ENCODE data around the gene SLC35F3. TPM values are rescaled to one million over a fixed set of nuclear protein-coding genes. Genes with fewer than 3 reads are reported as not detected.

The SLC35F3 gene
- total RNA-seq, 1 experiment from 2014 or later: 3.3 TPM

- H3K4me3 Mint-ChIP-seq (ENCODE audit: unreplicated experiment): no peak overlapping the region
- H3K9me3 Mint-ChIP-seq (ENCODE audit: unreplicated experiment): peaks cover 46% of the 10 kb centered on the region
- no TSS peak for BruUV-seq (replicated peaks)
- peaks cover 8% of the 10 kb centered on the region for H3K4me1 Mint-ChIP-seq (ENCODE audit: insufficient read depth, unreplicated experiment)
- intact Hi-C loops (cut with micrococcal nuclease): no loop called here
- POLR2A ChIA-PET: interaction anchor here (0.7 to 1.6 kb wide), 4 partner anchors 8 to 25 kb away, joined by 3 to 10 read pairs (median 5); no protein-coding TSS in a partner anchor
- no peak for DNase-seq (ENCODE audit: unreplicated experiment)
- no peaks in the 10 kb centered on the region for H3K36me3 Mint-ChIP-seq (ENCODE audit: insufficient read depth, unreplicated experiment)
- H3K27ac Mint-ChIP-seq (ENCODE audit: low read depth, unreplicated experiment): no peak overlapping the region
- TF ChIP-seq CTCF (IDR thresholded peaks at IDR 0.05; ENCODE audit: unreplicated experiment): no peak
- CTCF ChIA-PET: interaction anchor here (0.6 to 6.2 kb wide), 7 partner anchors 10 to 1573 kb away, joined by 3 to 56 read pairs (median 3); no protein-coding TSS in a partner anchor
- no peaks in the 10 kb centered on the region for H3K27me3 Mint-ChIP-seq (ENCODE audit: insufficient read depth, unreplicated experiment)
These were observed 431.9 kb downstream of the SLC35F3 start for GRCh38 chr1:234336359-234336758.

- peaks cover 43% of the 10 kb centered on the region for H3K9me3 Mint-ChIP-seq (ENCODE audit: unreplicated experiment)
- no peaks in the 10 kb centered on the region for H3K36me3 Mint-ChIP-seq (ENCODE audit: insufficient read depth, unreplicated experiment)
- ChIA-PET CTCF (interaction anchor here (0.6 to 6.2 kb wide), 4 partner anchors 11 to 998 kb away, joined by 3 to 56 read pairs (median 4); no protein-coding TSS in a partner anchor), POLR2A (interaction anchor here (1.1 to 1.4 kb wide), 3 partner anchors 9 to 50 kb away, joined by 4 to 10 read pairs (median 6); no protein-coding TSS in a partner anchor)
- H3K4me1 Mint-ChIP-seq (ENCODE audit: insufficient read depth, unreplicated experiment): no peaks in the 10 kb centered on the region
- intact Hi-C loops (cut with micrococcal nuclease): no loop called here
- BruUV-seq (replicated peaks): no TSS peak
- H3K4me3 Mint-ChIP-seq (ENCODE audit: unreplicated experiment): no peak overlapping the region
- no peak overlapping the region for H3K27ac Mint-ChIP-seq (ENCODE audit: low read depth, unreplicated experiment)
- TF ChIP-seq CTCF (IDR thresholded peaks at IDR 0.05; ENCODE audit: unreplicated experiment): no peak
- no peaks in the 10 kb centered on the region for H3K27me3 Mint-ChIP-seq (ENCODE audit: insufficient read depth, unreplicated experiment)
- no peak for DNase-seq (ENCODE audit: unreplicated experiment)
These were observed 432.8 kb downstream of the SLC35F3 start for GRCh38 chr1:234337233-234337632.

GRCh38 chr1:234340528-234340927, 436.1 kb downstream of the SLC35F3 start:
- no peak overlapping the region for H3K4me3 Mint-ChIP-seq (ENCODE audit: unreplicated experiment)
- H3K36me3 Mint-ChIP-seq (ENCODE audit: insufficient read depth, unreplicated experiment): no peaks in the 10 kb centered on the region
- H3K27me3 Mint-ChIP-seq (ENCODE audit: insufficient read depth, unreplicated experiment): no peaks in the 10 kb centered on the region
- TF ChIP-seq CTCF (IDR thresholded peaks at IDR 0.05; ENCODE audit: unreplicated experiment): no peak
- peaks cover 37% of the 10 kb centered on the region for H3K9me3 Mint-ChIP-seq (ENCODE audit: unreplicated experiment)
- CTCF ChIA-PET: interaction anchor here (6.2 kb wide), 1 partner anchor 14 kb away, joined by 56 read pairs; no protein-coding TSS in a partner anchor
- H3K4me1 Mint-ChIP-seq (ENCODE audit: insufficient read depth, unreplicated experiment): no peaks in the 10 kb centered on the region
- intact Hi-C loops (cut with micrococcal nuclease): no loop called here
- no TSS peak for BruUV-seq (replicated peaks)
- no peak overlapping the region for H3K27ac Mint-ChIP-seq (ENCODE audit: low read depth, unreplicated experiment)
- DNase-seq (ENCODE audit: unreplicated experiment): no peak
- POLR2A ChIA-PET: no interaction called here

GRCh38 chr1:234342774-234343173, 438.3 kb downstream of the SLC35F3 start:
- BruUV-seq (replicated peaks): no TSS peak
- intact Hi-C loops (cut with micrococcal nuclease): no loop called here
- Mint-ChIP-seq H3K36me3 (ENCODE audit: insufficient read depth, unreplicated experiment) (no peaks in the 10 kb centered on the region), H3K27me3 (ENCODE audit: insufficient read depth, unreplicated experiment) (no peaks in the 10 kb centered on the region), H3K27ac (ENCODE audit: low read depth, unreplicated experiment) (no peak overlapping the region), H3K4me3 (ENCODE audit: unreplicated experiment) (no peak overlapping the region), H3K9me3 (ENCODE audit: unreplicated experiment) (peaks cover 17% of the 10 kb centered on the region), H3K4me1 (ENCODE audit: insufficient read depth, unreplicated experiment) (no peaks in the 10 kb centered on the region)
- no peak for DNase-seq (ENCODE audit: unreplicated experiment)
- CTCF ChIA-PET: interaction anchor here (0.9 to 4.0 kb wide), 4 partner anchors 14 to 95 kb away, joined by 3 to 25 read pairs (median 14); no protein-coding TSS in a partner anchor
- POLR2A ChIA-PET: interaction anchor here (1.7 to 2.0 kb wide), 4 partner anchors 12 to 30 kb away, joined by 3 to 12 read pairs (median 8); partner anchors contain the start of gene COA6
- TF ChIP-seq CTCF (IDR thresholded peaks at IDR 0.05; ENCODE audit: unreplicated experiment): no peak
